Duodenal mucosa (tissue), 2 donors: ENCODE data around the gene GALNT17.

Experiments used
- H3K27ac ChIP-seq: one replicate; pipeline ENCODE4 v1.7.0; 2013; ENCODE audit warnings: low read depth, low read length
- H3K27me3 ChIP-seq, 2 donors: one replicate each; pipeline ENCODE4 v1.7.0; 2013; ENCODE audit warnings: low read length in 2 of 2, control low read depth in 1 of 2; ENCODE audit not compliant: insufficient read depth in 2 of 2, control insufficient read depth in 1 of 2
- H3K36me3 ChIP-seq, 2 donors: one replicate each; pipeline ENCODE4 v1.7.0; 2013; ENCODE audit warnings: low read length in 2 of 2, control low read depth in 1 of 2; ENCODE audit not compliant: insufficient read depth in 2 of 2, control insufficient read depth in 1 of 2
- H3K4me1 ChIP-seq, 2 donors: one replicate each; pipeline ENCODE4 v1.7.0; 2013; ENCODE audit warnings: low read length in 2 of 2, control low read depth in 1 of 2; ENCODE audit not compliant: insufficient read depth in 2 of 2, control insufficient read depth in 1 of 2
- H3K4me3 ChIP-seq, 2 donors: one replicate each; pipeline ENCODE4 v1.7.0; 2013; ENCODE audit warnings: low read length in 2 of 2, low read depth in 1 of 2
- H3K9ac ChIP-seq, 2 donors: one replicate each; pipeline ENCODE4 v1.7.0; 2013; ENCODE audit warnings: low read length in 2 of 2, low read depth in 1 of 2
- H3K9me3 ChIP-seq, 2 donors: one replicate each; pipeline ENCODE4 v1.7.0; 2013; ENCODE audit warnings: low read length in 2 of 2, control low read depth in 1 of 2; ENCODE audit not compliant: control insufficient read depth in 1 of 2

The GALNT17 gene

DNA sequence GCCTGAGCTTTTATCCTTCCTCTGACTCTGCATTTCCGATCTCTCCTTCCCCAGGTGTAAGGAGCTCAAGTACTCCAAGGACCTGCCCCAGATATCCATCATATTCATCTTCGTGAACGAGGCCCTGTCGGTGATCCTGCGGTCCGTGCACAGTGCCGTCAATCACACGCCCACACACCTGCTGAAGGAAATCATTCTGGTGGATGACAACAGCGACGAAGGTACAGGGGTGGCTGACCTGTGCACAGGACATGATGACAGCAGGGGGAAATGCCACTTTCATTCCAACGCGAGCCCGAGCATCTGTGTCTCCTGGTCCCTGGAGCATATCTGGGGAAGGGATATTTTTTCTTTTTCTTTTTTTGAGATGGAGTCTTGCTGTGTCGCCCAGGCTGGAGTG is 256.2 kb downstream of the GALNT17 start:
- Histone ChIP-seq H3K9ac (no peak overlapping the region), H3K4me3 (no peak overlapping the region), H3K27me3 (no peaks in the 10 kb centered on the region), H3K9me3 (peaks cover 26 to 39% of the 10 kb centered on the region in 2 donors), H3K4me1 (no peaks in the 10 kb centered on the region), H3K36me3 (no peaks in the 10 kb centered on the region), H3K27ac (no peak overlapping the region)

DNA sequence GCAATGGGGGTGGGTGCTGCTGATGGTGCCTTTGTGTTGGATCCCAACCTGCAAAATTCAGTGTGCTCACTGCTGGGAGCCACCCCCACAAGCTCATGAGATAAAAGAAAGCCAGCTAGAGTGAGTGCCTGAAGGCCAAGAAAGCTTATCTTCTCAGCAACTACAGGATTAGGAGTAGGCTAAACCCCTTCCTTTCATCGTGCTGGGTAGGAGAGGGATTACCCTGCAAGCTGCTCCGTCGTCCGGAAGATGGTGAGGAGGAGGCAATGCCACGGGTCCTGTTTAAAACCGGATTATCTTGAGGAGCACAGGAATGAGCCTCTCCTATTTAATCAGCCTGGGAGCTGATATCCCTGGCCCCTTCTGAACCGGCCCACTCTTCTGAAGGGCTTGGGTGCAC is 258.0 kb downstream of the GALNT17 start:
- Histone ChIP-seq H3K9me3 (peaks cover 26 to 36% of the 10 kb centered on the region in 2 donors), H3K4me3 (no peak overlapping the region), H3K9ac (no peak overlapping the region), H3K36me3 (no peaks in the 10 kb centered on the region), H3K27me3 (no peaks in the 10 kb centered on the region), H3K4me1 (no peaks in the 10 kb centered on the region), H3K27ac (no peak overlapping the region)

DNA sequence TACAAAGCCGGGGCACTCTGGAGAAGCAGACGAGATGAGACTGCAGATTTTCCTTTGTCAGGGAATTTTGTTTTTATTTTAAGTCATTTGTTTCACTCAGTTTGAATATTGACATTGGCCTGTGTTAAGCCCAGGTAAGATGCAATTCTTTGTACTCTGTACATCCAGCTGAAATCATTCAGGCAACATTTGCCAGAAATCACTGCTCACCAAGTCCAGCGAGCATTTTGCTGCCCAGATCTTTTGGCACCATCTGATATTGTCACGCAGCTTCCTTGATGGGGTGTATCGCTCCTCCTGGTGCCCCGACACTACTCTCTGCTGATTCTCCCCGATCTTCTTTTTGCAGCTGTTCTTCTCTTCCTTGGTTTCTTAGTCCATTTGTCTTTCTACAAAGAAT is 261.7 kb downstream of the GALNT17 start:
- H3K27ac ChIP-seq: no peak overlapping the region
- H3K9me3 ChIP-seq: peaks cover 20 to 22% of the 10 kb centered on the region in 2 donors
- no peaks in the 10 kb centered on the region for H3K36me3 ChIP-seq
- H3K27me3 ChIP-seq: no peaks in the 10 kb centered on the region
- H3K4me1 ChIP-seq: no peaks in the 10 kb centered on the region
- H3K9ac ChIP-seq: no peak overlapping the region
- H3K4me3 ChIP-seq: no peak overlapping the region

DNA sequence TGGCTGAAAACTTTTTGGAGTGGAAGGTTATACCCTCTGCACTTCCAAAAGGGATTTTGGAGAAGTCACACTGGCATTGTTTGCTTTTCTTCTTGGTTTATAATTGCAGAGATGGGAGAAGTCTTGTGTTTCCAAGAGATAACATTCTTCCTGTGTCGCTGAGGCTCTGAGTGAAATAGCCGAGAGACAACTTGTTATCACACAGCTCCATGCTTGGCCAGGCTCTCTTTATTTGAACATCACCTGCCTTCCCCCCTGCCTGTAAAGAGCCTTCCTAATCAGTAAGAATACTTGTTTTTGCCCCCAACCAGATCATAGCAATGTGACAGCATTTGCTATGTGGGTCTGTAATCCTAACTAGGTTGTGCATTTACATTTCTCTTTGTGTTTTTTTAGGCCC is 270.7 kb downstream of the GALNT17 start:
- Histone ChIP-seq H3K36me3 (no peaks in the 10 kb centered on the region), H3K9me3 (peaks cover 0 to 11% of the 10 kb centered on the region in 2 donors), H3K27me3 (no peaks in the 10 kb centered on the region)

DNA sequence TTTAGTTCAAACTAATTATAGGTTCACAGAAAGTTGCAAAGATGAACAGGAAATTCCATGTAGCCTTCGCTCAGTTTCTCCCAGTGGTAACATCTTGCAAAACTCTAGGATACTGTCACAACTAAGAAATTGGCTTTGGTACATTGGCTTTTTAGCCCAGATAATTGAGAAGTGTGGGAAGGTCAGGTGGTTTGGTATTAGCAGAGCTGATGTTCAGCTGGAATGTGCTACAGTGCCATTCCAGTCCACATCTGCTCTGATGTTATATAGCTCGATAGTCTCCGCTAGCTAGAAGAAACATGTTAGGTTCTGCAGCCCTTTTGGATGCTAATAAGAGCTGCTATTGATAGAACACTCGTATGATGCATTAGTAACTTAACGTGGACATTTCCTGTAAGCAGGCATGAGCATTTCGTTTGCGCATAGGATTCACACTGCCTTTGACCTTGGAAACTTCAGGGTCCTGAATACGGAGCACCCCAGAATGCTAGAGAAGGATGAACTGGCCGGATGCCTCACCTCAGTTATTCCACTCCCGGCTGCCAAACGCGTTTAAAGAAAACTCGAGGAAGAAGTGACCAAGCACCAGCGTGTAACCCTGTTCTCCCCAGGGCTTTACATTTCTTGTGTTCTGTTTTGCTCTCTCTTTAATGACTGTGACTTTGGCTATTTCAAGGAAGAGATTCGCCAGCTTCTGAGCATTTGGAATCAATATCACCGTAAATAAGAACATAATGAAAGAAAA is 271.4 kb downstream of the GALNT17 start:
- no peaks in the 10 kb centered on the region for H3K4me1 ChIP-seq
- H3K36me3 ChIP-seq: no peaks in the 10 kb centered on the region
- H3K4me3 ChIP-seq: no peak overlapping the region
- H3K9me3 ChIP-seq: peaks cover 0 to 14% of the 10 kb centered on the region in 2 donors
- H3K27ac ChIP-seq: no peak overlapping the region
- no peak overlapping the region for H3K9ac ChIP-seq
- H3K27me3 ChIP-seq: no peaks in the 10 kb centered on the region

More for the DNA sequence above, 270.7 kb downstream of the GALNT17 start:
- Histone ChIP-seq H3K4me1 (no peaks in the 10 kb centered on the region), H3K9ac (no peak overlapping the region), H3K4me3 (no peak overlapping the region), H3K27ac (no peak overlapping the region)

DNA sequence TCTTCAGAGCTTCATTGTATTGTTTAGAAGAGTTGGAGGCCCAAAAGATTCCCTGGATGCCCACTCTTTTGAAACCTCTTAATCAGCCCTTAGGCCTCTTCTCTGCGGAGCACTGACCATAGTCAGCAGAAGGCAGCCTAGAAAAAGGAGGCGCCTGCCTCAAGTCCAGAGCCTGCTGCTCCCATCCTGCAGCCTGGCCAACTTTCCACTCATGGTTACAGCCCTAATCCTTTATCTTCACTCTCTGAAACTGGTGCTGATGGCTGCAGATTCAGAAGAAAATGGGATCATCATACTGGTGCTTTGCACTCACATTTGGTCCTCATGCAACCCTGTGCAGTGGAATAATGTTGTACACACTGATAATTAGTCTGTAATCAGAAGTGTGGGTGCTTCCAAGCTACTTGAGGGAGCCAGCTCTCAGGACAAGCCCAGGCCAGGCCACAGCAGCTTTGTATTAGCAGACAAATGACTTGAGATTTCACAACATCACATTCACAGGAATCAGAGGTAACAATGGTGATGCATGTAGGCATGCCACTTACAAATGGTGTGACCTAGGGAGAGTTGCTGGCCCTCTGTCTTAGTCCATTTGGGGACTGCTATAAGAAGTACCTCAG is 272.9 kb downstream of the GALNT17 start:
- Histone ChIP-seq H3K4me3 (no peak overlapping the region), H3K36me3 (no peaks in the 10 kb centered on the region), H3K4me1 (no peaks in the 10 kb centered on the region), H3K9ac (no peak overlapping the region), H3K27ac (no peak overlapping the region), H3K9me3 (peaks cover 6 to 24% of the 10 kb centered on the region in 2 donors), H3K27me3 (no peaks in the 10 kb centered on the region)

DNA sequence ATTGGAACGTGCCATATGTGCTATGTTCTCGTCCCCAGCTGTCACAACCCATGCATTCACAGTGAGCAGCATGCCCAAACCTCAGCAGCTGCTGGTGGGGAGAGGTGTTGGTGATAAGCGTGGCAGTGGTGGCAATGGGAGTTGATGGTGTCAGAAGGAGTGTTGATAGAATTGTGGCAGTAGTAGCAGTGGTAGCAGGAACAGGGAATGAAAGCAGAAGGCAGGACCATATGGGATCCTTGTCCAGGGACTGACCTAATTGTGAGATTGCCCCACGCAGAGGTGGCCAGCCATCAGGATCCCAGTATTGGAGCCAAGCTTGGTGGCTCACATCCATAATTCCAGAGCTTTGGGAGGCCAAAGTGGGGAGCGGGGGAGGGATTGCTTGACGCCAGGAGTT is 276.3 kb downstream of the GALNT17 start:
- Histone ChIP-seq H3K27me3 (no peaks in the 10 kb centered on the region), H3K9ac (no peak overlapping the region), H3K4me3 (no peak overlapping the region), H3K27ac (no peak overlapping the region), H3K4me1 (no peaks in the 10 kb centered on the region), H3K9me3 (peaks cover 18 to 33% of the 10 kb centered on the region in 2 donors), H3K36me3 (no peaks in the 10 kb centered on the region)

DNA sequence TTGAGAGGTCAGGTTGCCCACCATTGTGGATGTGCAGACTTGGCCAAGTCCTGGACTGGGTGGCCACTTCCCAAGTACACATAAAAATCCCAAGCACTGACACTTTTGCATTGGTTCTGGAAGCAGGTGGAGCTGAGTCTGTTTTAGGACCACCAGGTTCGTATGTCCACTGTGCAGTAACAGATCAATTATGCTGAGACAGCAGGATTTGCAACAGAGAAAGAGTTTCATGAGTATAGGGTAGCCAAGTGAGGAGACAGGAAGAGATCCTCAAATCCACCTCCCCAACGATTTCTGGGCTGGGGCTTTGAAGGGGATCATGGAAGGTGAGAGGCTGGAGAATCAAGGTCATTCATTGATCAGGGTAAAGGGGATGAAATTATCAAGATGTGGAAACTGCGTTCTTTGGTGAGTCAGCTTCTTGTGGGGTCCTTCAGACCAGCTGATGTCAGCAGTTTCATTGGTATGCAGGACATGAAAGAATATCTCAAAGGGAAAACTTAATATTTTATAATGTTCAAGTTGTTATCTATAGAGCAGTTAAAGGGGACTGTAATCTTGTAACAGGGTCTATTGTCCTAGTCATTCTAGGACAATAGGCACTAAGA is 277.7 kb downstream of the GALNT17 start:
- no peaks in the 10 kb centered on the region for H3K4me1 ChIP-seq
- H3K9ac ChIP-seq: no peak overlapping the region
- H3K4me3 ChIP-seq: no peak overlapping the region
- peaks cover 18 to 32% of the 10 kb centered on the region in 2 donors for H3K9me3 ChIP-seq
- no peaks in the 10 kb centered on the region for H3K36me3 ChIP-seq
- no peaks in the 10 kb centered on the region for H3K27me3 ChIP-seq
- no peak overlapping the region for H3K27ac ChIP-seq

DNA sequence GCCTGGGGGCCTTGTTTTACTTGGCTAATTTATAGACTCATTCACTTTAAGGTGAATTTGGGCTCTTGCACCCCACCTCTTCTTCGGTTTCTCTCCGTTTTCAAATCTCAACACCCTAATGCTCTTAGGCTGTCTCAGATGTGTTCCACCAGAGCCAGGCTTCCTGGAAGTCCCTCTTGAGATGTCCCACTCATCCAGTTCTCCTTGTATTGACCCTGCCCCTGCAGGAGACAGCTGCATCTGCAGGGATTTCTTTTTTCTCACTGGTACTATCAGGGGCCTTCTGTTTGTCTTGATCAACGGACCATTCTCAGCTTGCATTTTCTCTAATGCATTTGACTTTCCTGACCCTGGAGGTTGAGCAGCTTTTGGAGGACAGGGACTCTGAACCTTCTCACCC is 279.5 kb downstream of the GALNT17 start:
- Histone ChIP-seq H3K4me1 (no peaks in the 10 kb centered on the region), H3K4me3 (no peak overlapping the region), H3K36me3 (no peaks in the 10 kb centered on the region), H3K27me3 (no peaks in the 10 kb centered on the region), H3K9me3 (peaks cover 18 to 29% of the 10 kb centered on the region in 2 donors), H3K9ac (no peak overlapping the region), H3K27ac (no peak overlapping the region)

DNA sequence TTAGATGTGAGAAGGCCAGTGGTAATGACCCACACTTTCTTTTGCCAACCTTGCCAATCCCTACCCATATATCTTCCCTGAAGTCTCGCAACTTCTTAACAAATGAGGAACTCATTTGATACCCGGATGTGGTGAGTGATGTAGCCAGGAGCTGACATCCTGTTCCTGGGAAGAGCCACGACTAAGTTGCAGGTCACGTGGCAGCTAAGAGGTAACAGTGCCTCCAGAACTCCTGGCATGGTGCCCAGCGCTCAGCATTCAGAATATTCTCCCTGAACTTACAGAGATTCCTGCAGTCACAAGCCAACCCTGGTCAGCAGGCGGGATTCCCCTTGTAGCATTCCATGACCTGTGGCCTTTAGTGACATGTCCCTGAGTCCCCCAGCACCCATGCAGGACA is 282.5 kb downstream of the GALNT17 start:
- peaks cover 23 to 30% of the 10 kb centered on the region in 2 donors for H3K9me3 ChIP-seq
- no peaks in the 10 kb centered on the region for H3K36me3 ChIP-seq
- H3K27me3 ChIP-seq: no peaks in the 10 kb centered on the region
- H3K4me3 ChIP-seq: no peak overlapping the region
- H3K9ac ChIP-seq: no peak overlapping the region
- H3K4me1 ChIP-seq: no peaks in the 10 kb centered on the region
- H3K27ac ChIP-seq: no peak overlapping the region
